HEK293T (cell line): ENCODE results near the gene MRPL55.

Experiments
- CTCF ChIA-PET: fragments of 350-600 bp; formaldehyde crosslinking; extraction: SDS; loops from one replicate; lab custom pipeline; 2021; ENCODE audit warnings: antibody characterized with exemption, inconsistent platforms; lab: Yijun Ruan, JAX
- POLR2A ChIA-PET: fragments of 350-600 bp; formaldehyde crosslinking; extraction: SDS; loops from one replicate; lab custom pipeline; 2020; ENCODE audit warnings: antibody characterized with exemption, inconsistent platforms; lab: Yijun Ruan, JAX
- DNase-seq: peaks from one replicate; pipeline ENCODE4 v3.0.0; 2012; ENCODE audit warnings: mixed read lengths; ENCODE audit errors: extremely low spot score
- ARNT ChIP-seq: fragments of 450-650 bp; IDR thresholded peaks from 2 replicates; pipeline ENCODE4 v1.6.1; 2017; ENCODE audit warnings: mild to moderate bottlenecking
- BHLHE40 ChIP-seq: fragments of 450-650 bp; IDR thresholded peaks from 2 replicates; pipeline ENCODE4 v1.6.1; 2016; ENCODE audit warnings: mild to moderate bottlenecking, moderate library complexity, borderline replicate concordance
- CTBP1 ChIP-seq: fragments of 450-650 bp; IDR thresholded peaks from 2 replicates; pipeline ENCODE4 v1.6.1; 2016; ENCODE audit warnings: borderline replicate concordance
- ELF4 ChIP-seq: fragments of 450-650 bp; IDR thresholded peaks from 2 replicates; pipeline ENCODE4 v1.6.1; 2017; ENCODE audit warnings: antibody characterized with exemption
- FOXA1 ChIP-seq: fragments of 450-650 bp; IDR thresholded peaks from 2 replicates; pipeline ENCODE4 v1.6.1; 2016; ENCODE audit warnings: mild to moderate bottlenecking
- FOXK2 ChIP-seq: fragments of 450-650 bp; IDR thresholded peaks from 2 replicates; pipeline ENCODE4 v1.6.1; 2016; ENCODE audit warnings: mild to moderate bottlenecking
- FOXM1 ChIP-seq: fragments of 450-650 bp; IDR thresholded peaks from 2 replicates; pipeline ENCODE4 v1.6.1; 2017; ENCODE audit warnings: mild to moderate bottlenecking, borderline replicate concordance
- HDGF ChIP-seq: fragments of 450-650 bp; IDR thresholded peaks from 2 replicates; pipeline ENCODE4 v1.6.1; 2017; ENCODE audit warnings: antibody characterized with exemption, borderline replicate concordance
- L3MBTL2 ChIP-seq: fragments of 450-650 bp; conservative IDR thresholded peaks from 2 replicates; pipeline ENCODE4 v1.6.1; 2016; ENCODE audit warnings: mild to moderate bottlenecking
- LEF1 ChIP-seq: fragments of 450-650 bp; IDR thresholded peaks from 2 replicates; pipeline ENCODE4 v1.6.1; 2017; ENCODE audit warnings: mild to moderate bottlenecking, borderline replicate concordance
- NFRKB ChIP-seq: fragments of 450-650 bp; IDR thresholded peaks from 2 replicates; pipeline ENCODE4 v1.6.1; 2016; ENCODE audit warnings: mild to moderate bottlenecking, moderate library complexity
- PKNOX1 ChIP-seq: fragments of 450-650 bp; IDR thresholded peaks from 2 replicates; pipeline ENCODE4 v1.6.1; 2016
- SP1 ChIP-seq: fragments of 450-650 bp; IDR thresholded peaks from 2 replicates; pipeline ENCODE4 v1.6.1; 2017
- SUZ12 ChIP-seq: fragments of 450-650 bp; IDR thresholded peaks from 2 replicates; pipeline ENCODE4 v1.6.1; 2016; ENCODE audit warnings: mild to moderate bottlenecking
- TARDBP ChIP-seq: fragments of 450-650 bp; IDR thresholded peaks from 2 replicates; pipeline ENCODE4 v1.6.1; 2016
- ZNF384 ChIP-seq: fragments of 450-650 bp; IDR thresholded peaks from 2 replicates; pipeline ENCODE4 v1.6.1; 2016

Gene MRPL55

DNA sequence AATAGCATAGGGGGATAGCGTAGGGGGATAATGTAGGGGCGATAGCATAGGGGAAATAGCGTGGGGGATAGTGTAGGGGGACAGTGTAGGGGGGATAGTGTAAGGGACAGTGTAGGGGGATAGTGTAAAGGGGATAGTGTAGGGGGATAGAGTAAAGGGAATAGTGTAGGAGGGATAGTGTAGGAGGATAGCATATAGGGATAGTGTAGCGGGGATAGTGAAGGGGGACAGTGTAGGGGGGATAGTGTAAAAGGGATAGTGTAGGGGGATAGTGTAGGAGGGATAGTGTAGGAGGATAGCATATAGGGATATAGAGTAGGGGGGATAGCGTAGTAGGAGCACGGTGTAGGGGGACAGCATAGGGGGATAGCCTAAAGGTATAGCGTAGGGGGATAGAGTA is 40.7 kb downstream of the MRPL55 start:
- ChIA-PET POLR2A (no interaction called here), CTCF (no interaction called here)
- DNase-seq, result no peak
- TF ChIP-seq TARDBP (no peak), NFRKB (no peak), L3MBTL2 (no peak), SUZ12 (no peak), CTBP1 (no peak)

GRCh38 chr1:228066891-228067654 is 42.0 kb downstream of the MRPL55 start:
- ChIA-PET POLR2A (interaction anchor here (2.1 kb wide), 1 partner anchor 15 kb away, joined by 8 read pairs; the partner anchor contains the start of gene ARF1), CTCF (interaction anchor here (0.6 kb wide), 1 partner anchor 67 kb away, joined by 3 read pairs; no protein-coding TSS in a partner anchor)
- no peak for DNase-seq
- TF ChIP-seq BHLHE40, result no peak
- no peak for TF ChIP-seq NFRKB
- TF ChIP-seq FOXK2, result no peak
- TF ChIP-seq PKNOX1, result no peak
- TF ChIP-seq SUZ12, result no peak
- no peak for TF ChIP-seq TARDBP
- no peak for TF ChIP-seq FOXM1
- no peak for TF ChIP-seq CTBP1
- no peak for TF ChIP-seq L3MBTL2
- TF ChIP-seq ZNF384, result no peak
- TF ChIP-seq HDGF, result no peak
- TF ChIP-seq LEF1, result no peak
- no peak for TF ChIP-seq FOXA1
- TF ChIP-seq SP1, result no peak

DNA sequence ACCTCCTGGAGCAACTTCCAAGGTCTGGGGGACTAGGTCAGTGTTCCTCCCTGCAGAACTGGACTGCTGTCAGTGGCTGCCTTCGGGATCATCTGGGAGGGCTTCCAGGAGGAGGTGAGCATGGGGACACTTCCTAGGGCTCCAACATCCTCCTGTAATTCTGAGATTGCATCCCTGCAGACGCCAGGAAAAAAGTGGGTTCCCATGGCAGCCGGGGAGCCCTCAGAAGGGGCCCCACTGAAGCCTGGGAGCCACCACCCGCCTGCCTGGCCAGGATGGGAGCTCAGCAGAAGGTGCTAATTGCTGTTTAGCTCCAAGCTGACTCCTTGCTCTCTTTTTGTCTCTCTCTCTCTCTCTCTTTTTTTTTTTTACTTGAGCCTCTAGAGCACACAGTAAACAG is 42.7 kb downstream of the MRPL55 start:
- DNase-seq, result no peak
- ChIA-PET POLR2A (interaction anchor here (2.1 kb wide), 1 partner anchor 16 kb away, joined by 8 read pairs; the partner anchor contains the start of gene ARF1), CTCF (interaction anchor here (0.6 kb wide), 1 partner anchor 67 kb away, joined by 3 read pairs; no protein-coding TSS in a partner anchor)
- no peak for TF ChIP-seq SUZ12
- TF ChIP-seq HDGF, result no peak
- TF ChIP-seq FOXK2, result no peak
- no peak for TF ChIP-seq PKNOX1
- TF ChIP-seq L3MBTL2, result no peak
- no peak for TF ChIP-seq ZNF384
- TF ChIP-seq NFRKB, result no peak
- TF ChIP-seq CTBP1, result no peak
- TF ChIP-seq FOXM1, result no peak
- no peak for TF ChIP-seq ARNT
- TF ChIP-seq SP1, result no peak
- TF ChIP-seq ELF4, result no peak
- TF ChIP-seq TARDBP, result no peak
- TF ChIP-seq BHLHE40, result no peak
- no peak for TF ChIP-seq LEF1
- TF ChIP-seq FOXA1, result no peak

DNA sequence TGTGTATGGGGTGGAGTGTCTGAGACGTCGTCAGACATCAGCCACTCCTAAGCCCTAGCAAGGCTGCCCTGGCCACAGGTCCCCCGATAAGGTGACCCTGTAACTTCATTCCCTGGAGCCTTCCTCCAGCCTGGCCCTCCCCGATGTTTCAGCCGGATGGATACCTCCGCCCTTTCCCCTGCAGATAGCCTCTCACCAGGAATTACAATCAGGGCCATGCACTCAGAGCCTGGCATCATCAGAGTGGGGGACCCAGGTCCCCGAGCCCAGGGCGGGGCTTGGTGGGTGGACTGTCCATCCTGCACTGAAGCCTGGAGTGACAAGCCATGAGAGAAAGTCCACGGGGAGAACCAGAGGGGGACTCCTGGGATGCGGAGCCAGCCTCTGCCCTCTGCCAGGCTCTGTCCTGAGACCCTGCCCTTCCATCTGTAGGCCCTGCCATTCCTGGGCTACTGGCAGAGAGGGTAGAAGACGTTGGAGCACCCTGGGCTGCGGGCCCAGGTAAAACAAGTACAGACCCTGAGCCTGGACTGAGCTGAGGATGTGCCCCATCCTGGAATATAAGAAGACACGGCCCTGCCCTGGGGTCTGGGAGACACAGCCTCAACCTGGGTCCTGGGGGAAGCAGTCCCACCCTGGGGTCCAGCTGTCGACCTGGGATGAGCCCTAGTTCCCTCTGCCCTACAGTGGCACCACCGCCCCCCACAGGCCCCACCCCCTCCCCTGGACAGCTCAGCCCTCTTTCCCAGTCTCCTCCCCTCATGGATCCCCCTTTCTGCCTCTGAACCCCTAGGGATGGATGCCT is 43.4 kb downstream of the MRPL55 start:
- ChIA-PET CTCF (no interaction called here), POLR2A (interaction anchor here (2.1 kb wide), 1 partner anchor 16 kb away, joined by 8 read pairs; the partner anchor contains the start of gene ARF1)
- TF ChIP-seq SUZ12 (no peak), ZNF384 (no peak), FOXK2 (no peak), ARNT (no peak), FOXM1 (no peak), BHLHE40 (no peak), ELF4 (no peak), HDGF (no peak), NFRKB (no peak), PKNOX1 (no peak), TARDBP (no peak), SP1 (no peak), CTBP1 (no peak), LEF1 (no peak)
- DNase-seq, result no peak

- no peak for TF ChIP-seq FOXK2
- no peak for TF ChIP-seq L3MBTL2
- TF ChIP-seq NFRKB, result no peak
- TF ChIP-seq ZNF384, result no peak
- no peak for TF ChIP-seq SP1
- no peak for TF ChIP-seq ELF4
- no peak for TF ChIP-seq SUZ12
- TF ChIP-seq LEF1, result no peak
- no peak for TF ChIP-seq PKNOX1
- TF ChIP-seq ARNT, result no peak
- no peak for TF ChIP-seq HDGF
- no peak for TF ChIP-seq FOXM1
- TF ChIP-seq TARDBP, result no peak
- TF ChIP-seq BHLHE40, result no peak
- no peak for TF ChIP-seq CTBP1
- no peak for TF ChIP-seq FOXA1
- CTCF ChIA-PET, result no interaction called here
- no peak for DNase-seq
- POLR2A ChIA-PET, result no interaction called here
Observed at GRCh38 chr1:228064741-228065542, 44.2 kb downstream of the MRPL55 start.
